Transverse colon (tissue), 4 donors: ENCODE results near the gene PSMB7. TPM values are rescaled to one million over a fixed set of nuclear protein-coding genes. Genes with fewer than 3 reads are reported as not detected.

Experiments
- DNase-seq: peaks from one replicate; pipeline ENCODE4 v3.0.0-alpha.2; 2019
- H3K27ac ChIP-seq, 4 donors: fragments of 200-600 bp; sonication (generic); 2 replicates each; pipeline ENCODE4 v1.5.1; 2016 to 2018; ENCODE audit warnings: inconsistent platforms in 4 of 4
- H3K27me3 ChIP-seq: fragments of 200-600 bp; sonication (generic); 2 replicates; pipeline ENCODE4 v1.5.1; 2017; ENCODE audit warnings: inconsistent platforms
- H3K36me3 ChIP-seq, 4 donors: fragments of 200-600 bp; sonication (generic); 2 replicates each; pipeline ENCODE4 v1.5.1; 2017 to 2019; ENCODE audit warnings: inconsistent platforms in 4 of 4
- H3K4me1 ChIP-seq, 4 donors: fragments of 200-600 bp; sonication (generic); 2 replicates each; pipeline ENCODE4 v1.5.1; 2017 to 2020; ENCODE audit warnings: inconsistent platforms in 4 of 4
- H3K4me3 ChIP-seq, 4 donors: fragments of 200-600 bp; sonication (generic); 1 replicate in 1 of 4; 2 replicates in 3 of 4; pipeline versions ENCODE4 v1.5.1 to v1.6.1; 2017 to 2019; ENCODE audit warnings: inconsistent platforms in 4 of 4
- H3K9me3 ChIP-seq, 2 donors: fragments of 200-600 bp; sonication (generic); 2 replicates each; pipeline ENCODE4 v1.5.1; 2017 to 2019; ENCODE audit warnings: inconsistent platforms in 2 of 2
- CTCF ChIP-seq, 5 experiments: fragments of 200-600 bp in 3 of 5; fragments of 450-650 bp in 2 of 5; sonication (generic) in 3 of 5; IDR thresholded peaks; 1 replicate in 2 of 5; 2 replicates in 3 of 5; pipeline ENCODE4 v1.5.1; 2016 to 2017; ENCODE audit warnings: antibody characterized with exemption in 5 of 5, inconsistent platforms in 3 of 5, mild to moderate bottlenecking in 2 of 5, moderate library complexity in 1 of 5
- EP300 ChIP-seq: sonication (generic); formaldehyde crosslinking; IDR thresholded peaks from one replicate; pipeline ENCODE4 v1.6.1; 2017; ENCODE audit warnings: antibody characterized with exemption, low read depth
- POLR2A ChIP-seq: fragments of 450-650 bp; IDR thresholded peaks from one replicate; pipeline ENCODE4 v1.6.1; 2016; ENCODE audit warnings: antibody characterized with exemption, mild to moderate bottlenecking, moderate library complexity
- POLR2AphosphoS5 ChIP-seq, 3 donors: sonication (generic); formaldehyde crosslinking; IDR thresholded peaks; one replicate each; pipeline ENCODE4 v1.6.1; 2016; ENCODE audit warnings: antibody characterized with exemption in 3 of 3
- WGBS, 2 donors: methylation state at CpG; one replicate each; pipeline ENCODE4 v1.1.5; 2018; ENCODE audit warnings: low coverage in 1 of 2; 5-methylcytosine and 5-hydroxymethylcytosine counted together
- in situ Hi-C, 4 donors: fragments of 200-750 bp; cut with MboI; loops; one replicate each; pipeline versions ENCODE4 v1.15.0 to v1.15.1; 2017; ENCODE audit warnings: low sequenced_read_pairs in 3 of 4, low pct_ligation_motif_present in 1 of 4, low pct_unique_long_range_greater_than_20kb in 1 of 4
- intact Hi-C: fragments of 100-400 bp; cut with DNase I; formaldehyde crosslinking; loops from one replicate; pipeline ENCODE4 v1.15.1; 2023; ENCODE audit warnings: low total_unique reads
- total RNA-seq, 4 donors: library from RNA; depleted of rRNA; stranded (reverse); fragments of >200 nt; gene quantifications; one replicate each; pipeline ENCODE4 v1.1.0, GENCODE V29; 2016

The PSMB7 gene
- total RNA-seq, 4 donors from 2014 or later, result 11.6 to 136 (median 51.6) TPM

GRCh38 chr9:124348363-124348762 is 66.9 kb downstream of the PSMB7 start:
- intact Hi-C loops, result no loop called here
- in situ Hi-C loops, result no loop called here
- no peaks in the 10 kb centered on the region for H3K27me3 ChIP-seq
- no peak overlapping the region for H3K27ac ChIP-seq
- H3K36me3 ChIP-seq, result peaks cover 0 to 57% (median 23%) of the 10 kb centered on the region in 4 donors
- DNase-seq, result no peak
- H3K4me3 ChIP-seq, result no peak overlapping the region
- WGBS, 2 donors, result 94% methylated on average over 3 of the region's 3 CpGs; no CpG with 5 or more reads in 1 of the 2 donors
- H3K9me3 ChIP-seq, result no peaks in the 10 kb centered on the region
- H3K4me1 ChIP-seq, result peaks cover 0 to 4% (median 1%) of the 10 kb centered on the region in 4 donors
- TF ChIP-seq POLR2A (no peak), CTCF (IDR thresholded peaks at IDR 0.05) (no peak), POLR2AphosphoS5 (IDR thresholded peaks at IDR 0.05) (no peak), EP300 (no peak)

DNA sequence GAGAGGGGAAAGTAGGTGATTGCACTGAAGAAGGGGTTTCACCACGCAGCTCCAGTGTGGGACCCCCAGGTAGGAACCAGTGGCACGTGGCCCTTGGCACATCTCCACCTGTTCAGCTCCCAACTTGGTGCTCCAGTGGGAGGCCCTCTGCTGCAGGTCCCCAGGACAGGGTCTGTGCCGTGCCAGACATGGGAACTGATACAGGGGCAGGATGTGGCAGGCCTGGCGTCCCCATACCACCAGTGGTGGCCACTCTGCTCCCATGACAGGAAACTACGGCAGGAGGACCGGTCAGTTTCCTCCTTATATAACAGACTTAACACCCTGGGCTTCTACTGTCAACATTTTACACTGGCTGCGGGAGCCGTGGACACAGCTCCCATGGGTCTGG is 67.3 kb downstream of the PSMB7 start:
- H3K9me3 ChIP-seq, result no peaks in the 10 kb centered on the region
- 87% methylated on average over 8 of the region's 8 CpGs; no CpG with 5 or more reads in 1 of the 2 donors for WGBS, 2 donors
- intact Hi-C loops (no loop called here), in situ Hi-C loops (no loop called here)
- peaks cover 0 to 53% (median 21%) of the 10 kb centered on the region in 4 donors for H3K36me3 ChIP-seq
- no peak overlapping the region for H3K27ac ChIP-seq
- no peaks in the 10 kb centered on the region for H3K27me3 ChIP-seq
- peaks cover 0 to 6% (median 2%) of the 10 kb centered on the region in 4 donors for H3K4me1 ChIP-seq
- TF ChIP-seq EP300, result no peak
- no peak for TF ChIP-seq POLR2AphosphoS5 (IDR thresholded peaks at IDR 0.05)
- no peak for TF ChIP-seq POLR2A
- TF ChIP-seq CTCF (IDR thresholded peaks at IDR 0.05), result no peak
- no peak for DNase-seq
- H3K4me3 ChIP-seq, result no peak overlapping the region

DNA sequence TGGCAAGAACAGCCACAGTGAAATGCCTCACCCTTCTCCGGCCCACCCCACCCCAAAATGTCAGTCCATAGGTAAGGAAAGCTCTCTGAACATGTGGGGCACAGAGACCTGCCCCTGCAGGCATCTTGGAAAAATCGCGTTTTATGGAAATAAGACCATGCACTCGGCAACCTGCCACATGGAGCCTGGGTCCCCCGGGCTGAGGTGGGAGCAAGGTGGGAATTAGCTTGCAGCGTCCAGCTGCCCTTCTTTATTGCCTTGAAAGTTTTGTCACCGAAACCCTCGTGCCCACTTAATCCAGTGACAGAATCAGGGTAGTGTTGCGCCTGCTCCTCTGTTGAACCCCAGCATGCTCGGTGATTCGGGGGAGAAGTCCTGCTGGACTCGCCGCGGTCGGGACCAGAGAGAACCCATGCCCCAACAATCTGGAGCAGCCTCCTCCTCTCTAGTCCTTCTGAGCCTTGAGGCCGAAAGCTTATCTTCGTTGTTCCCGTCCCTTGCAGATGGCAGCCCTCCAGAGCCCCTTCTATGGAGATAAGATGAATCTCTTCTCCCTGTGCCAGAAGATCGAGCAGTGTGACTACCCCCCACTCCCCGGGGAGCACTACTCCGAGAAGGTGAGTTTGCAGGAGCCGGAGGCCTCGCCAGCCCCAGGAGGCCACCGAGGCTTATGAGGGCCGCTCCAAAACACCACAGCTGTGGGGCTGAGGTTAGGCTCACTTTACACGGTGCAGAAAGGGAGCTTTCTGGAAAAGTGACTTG is 67.9 kb downstream of the PSMB7 start:
- 90 to 92% methylated on average over 2 to 26 of the region's 26 CpGs for WGBS, 2 donors
- H3K27me3 ChIP-seq, result no peaks in the 10 kb centered on the region
- H3K4me3 ChIP-seq, result no peak overlapping the region
- H3K9me3 ChIP-seq, result no peaks in the 10 kb centered on the region
- peaks cover 4 to 10% (median 7%) of the 10 kb centered on the region in 4 donors for H3K4me1 ChIP-seq
- intact Hi-C loops (no loop called here), in situ Hi-C loops (no loop called here)
- no peak overlapping the region for H3K27ac ChIP-seq
- no peak for TF ChIP-seq POLR2AphosphoS5 (IDR thresholded peaks at IDR 0.05)
- no peak for TF ChIP-seq EP300
- no peak for TF ChIP-seq CTCF (IDR thresholded peaks at IDR 0.05)
- no peak for TF ChIP-seq POLR2A
- DNase-seq, result no peak
- H3K36me3 ChIP-seq, result peaks cover 0 to 48% (median 18%) of the 10 kb centered on the region in 4 donors

GRCh38 chr9:124346347-124347163 is 68.7 kb downstream of the PSMB7 start:
- DNase-seq, result no peak
- intact Hi-C loops (no loop called here), in situ Hi-C loops (no loop called here)
- H3K27ac ChIP-seq, result no peak overlapping the region
- H3K4me3 ChIP-seq, result no peak overlapping the region
- TF ChIP-seq EP300, result no peak
- H3K36me3 ChIP-seq, result peaks cover 0 to 40% (median 17%) of the 10 kb centered on the region in 4 donors
- H3K27me3 ChIP-seq, result no peaks in the 10 kb centered on the region
- H3K9me3 ChIP-seq, result no peaks in the 10 kb centered on the region
- peaks cover 4 to 13% (median 8%) of the 10 kb centered on the region in 4 donors for H3K4me1 ChIP-seq
- WGBS, 2 donors, result 84% methylated on average over 22 of the region's 34 CpGs; no CpG with 5 or more reads in 1 of the 2 donors
